ENCODE data around the gene CDH2. TPM values are rescaled to one million over a fixed set of nuclear protein-coding genes. Genes with fewer than 3 reads are reported as not detected.

Gene CDH2
- total and polyA plus RNA-seq, 4 donors: 14.2 to 49.5 (median 26.4) TPM

GRCh38 chr18:28027755-28028154 is 149.2 kb downstream of the CDH2 start:
- Histone ChIP-seq H3K36me3 (ENCODE audit: control insufficient read depth in 4 of 4, insufficient read depth in 3 of 4, low read depth in 1 of 4, low read length in 3 of 4) (peaks cover 0 to 2% (median 0%) of the 10 kb centered on the region in 4 donors), H3K4me1 (ENCODE audit: control insufficient read depth in 4 of 4, insufficient read depth in 4 of 4, low read length in 3 of 4) (no peaks in the 10 kb centered on the region), H3K4me3 (ENCODE audit: low read depth in 1 of 3, low read length in 3 of 3) (no peak overlapping the region), H3K9me3 (ENCODE audit: control insufficient read depth in 4 of 4, low read length in 3 of 4) (no peaks in the 10 kb centered on the region), H3K9ac (ENCODE audit: low read depth in 1 of 2, low read length in 2 of 2) (no peak overlapping the region), H3K27ac (ENCODE audit: low read depth in 1 of 2, low read length in 2 of 2) (no peak overlapping the region), H3K27me3 (ENCODE audit: control insufficient read depth in 4 of 4, insufficient read depth in 4 of 4, low read length in 3 of 4) (no peaks in the 10 kb centered on the region)
- DNase-seq (ENCODE audit: low spot score): no peak
- TF ChIP-seq RXRA (IDR thresholded peaks at IDR 0.05) (no peak), FOXA1 (IDR thresholded peaks at IDR 0.05) (no peak), NR2F2 (IDR thresholded peaks at IDR 0.05) (no peak), EGR1 (IDR thresholded peaks at IDR 0.05; ENCODE audit: low read depth in 2 of 2) (no peak), JUND (IDR thresholded peaks at IDR 0.05) (no peak), TAF1 (conservative IDR thresholded peaks at IDR 0.05) (no peak), GABPA (IDR thresholded peaks at IDR 0.05 in 1 of 2, conservative IDR thresholded peaks at IDR 0.05 in 1 of 2) (no peak), FOXA2 (IDR thresholded peaks at IDR 0.05) (no peak), REST (IDR thresholded peaks at IDR 0.05) (no peak), HNF4G (IDR thresholded peaks at IDR 0.05) (no peak), YY1 (IDR thresholded peaks at IDR 0.05) (no peak), CTCF (IDR thresholded peaks at IDR 0.05; ENCODE audit: low read depth, low read length, missing input control) (no peak), RAD21 (IDR thresholded peaks at IDR 0.05) (no peak), MAX (IDR thresholded peaks at IDR 0.05) (no peak), SP1 (IDR thresholded peaks at IDR 0.05) (no peak), HNF4A (conservative IDR thresholded peaks at IDR 0.05) (no peak), ATF3 (IDR thresholded peaks at IDR 0.05) (no peak)
- TF ChIP-seq, protein P1, sequence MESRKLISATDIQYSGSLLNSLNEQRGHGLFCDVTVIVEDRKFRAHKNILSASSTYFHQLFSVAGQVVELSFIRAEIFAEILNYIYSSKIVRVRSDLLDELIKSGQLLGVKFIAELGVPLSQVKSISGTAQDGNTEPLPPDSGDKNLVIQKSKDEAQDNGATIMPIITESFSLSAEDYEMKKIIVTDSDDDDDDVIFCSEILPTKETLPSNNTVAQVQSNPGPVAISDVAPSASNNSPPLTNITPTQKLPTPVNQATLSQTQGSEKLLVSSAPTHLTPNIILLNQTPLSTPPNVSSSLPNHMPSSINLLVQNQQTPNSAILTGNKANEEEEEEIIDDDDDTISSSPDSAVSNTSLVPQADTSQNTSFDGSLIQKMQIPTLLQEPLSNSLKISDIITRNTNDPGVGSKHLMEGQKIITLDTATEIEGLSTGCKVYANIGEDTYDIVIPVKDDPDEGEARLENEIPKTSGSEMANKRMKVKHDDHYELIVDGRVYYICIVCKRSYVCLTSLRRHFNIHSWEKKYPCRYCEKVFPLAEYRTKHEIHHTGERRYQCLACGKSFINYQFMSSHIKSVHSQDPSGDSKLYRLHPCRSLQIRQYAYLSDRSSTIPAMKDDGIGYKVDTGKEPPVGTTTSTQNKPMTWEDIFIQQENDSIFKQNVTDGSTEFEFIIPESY (IDR thresholded peaks at IDR 0.05): no peak
- 89% methylated on average over 2 of the region's 2 CpGs for WGBS
